Measurements from ENCODE around the gene ZFP36L2. TPM values are rescaled to one million over a fixed set of nuclear protein-coding genes. Genes with fewer than 3 reads are reported as not detected.

Gene ZFP36L2
- polyA plus RNA-seq, 3 donors = 90.2 to 103 (median 96.0) TPM

DNA sequence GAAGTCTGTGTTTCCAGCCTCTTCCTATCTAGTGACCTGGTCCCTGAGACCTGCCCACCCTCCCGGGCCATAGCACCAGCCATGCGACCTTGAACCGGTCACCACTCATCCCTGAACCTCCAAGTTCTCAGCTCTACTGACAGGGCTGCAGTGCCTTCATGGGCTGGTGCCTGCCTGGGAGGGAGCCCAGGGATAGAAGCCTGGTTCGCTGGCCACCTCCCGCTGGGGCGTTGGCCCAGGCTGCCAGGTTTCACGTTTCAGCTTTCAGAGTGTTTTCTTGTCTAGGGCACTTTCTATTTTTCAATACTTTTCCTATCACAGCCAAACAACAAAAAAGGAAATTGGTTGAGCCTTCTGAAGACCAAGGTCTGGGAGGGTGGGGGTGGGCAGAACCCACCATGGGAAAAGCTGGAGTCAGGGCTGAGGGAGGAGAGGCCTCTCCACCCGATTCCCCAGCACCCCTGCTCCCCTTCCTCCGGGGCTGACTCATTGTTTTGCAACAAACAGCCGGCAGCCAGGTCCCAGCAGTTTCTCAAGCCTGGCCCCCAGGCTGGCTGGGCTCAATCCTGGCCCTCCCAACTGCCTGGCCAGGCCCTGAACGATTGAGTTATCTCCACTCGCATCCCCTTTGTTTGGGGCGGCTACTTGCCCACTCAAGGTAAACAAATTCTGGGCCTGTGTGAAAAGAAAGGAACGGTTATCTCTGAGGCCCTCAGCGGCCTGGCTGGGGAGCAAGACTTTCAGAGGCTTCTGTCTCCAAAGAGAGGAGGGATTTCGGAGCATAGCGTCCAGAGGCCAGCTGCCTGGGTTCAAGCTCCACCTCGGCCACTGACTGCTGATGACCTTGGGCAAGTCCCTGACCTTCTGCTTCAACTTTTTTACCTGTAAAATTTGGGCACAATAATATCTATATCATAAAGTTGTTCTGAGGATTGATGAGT is 47.5 kb downstream of the ZFP36L2 start:
- peak in 1 of 11 donors; percentile 61 for DNase-seq (ENCODE audit: extremely low read depth in 1 of 11, low read depth in 9 of 11, low spot score in 4 of 11)

DNA sequence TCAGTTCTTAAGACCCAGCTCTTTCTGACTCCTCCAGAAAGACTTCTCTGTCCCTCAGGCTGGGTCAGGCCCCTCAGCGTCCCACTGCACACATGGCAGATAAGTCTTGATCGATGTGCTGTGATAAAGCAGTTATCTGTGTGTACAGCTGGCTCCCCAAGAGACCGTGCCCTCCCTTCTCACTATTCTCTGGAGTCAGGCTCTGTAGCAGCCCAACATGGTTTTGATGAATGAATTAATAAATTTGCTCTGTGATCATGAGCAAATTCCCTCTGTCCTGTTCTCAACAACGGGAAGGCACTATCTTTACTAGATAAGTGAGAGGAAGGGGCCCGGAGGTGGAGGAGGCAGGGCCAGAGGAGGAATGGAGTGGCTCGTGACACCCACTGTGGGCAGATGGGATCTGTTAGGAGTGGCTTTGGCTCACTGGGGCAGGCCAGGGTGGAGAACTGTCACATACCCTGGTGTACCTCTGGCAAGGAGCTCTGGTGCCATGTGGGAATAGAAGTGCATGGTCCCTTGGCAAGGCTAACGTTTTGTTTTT is 48.3 kb downstream of the ZFP36L2 start:
- no peak for DNase-seq (ENCODE audit: extremely low read depth in 1 of 11, low read depth in 9 of 11, low spot score in 4 of 11)

DNA sequence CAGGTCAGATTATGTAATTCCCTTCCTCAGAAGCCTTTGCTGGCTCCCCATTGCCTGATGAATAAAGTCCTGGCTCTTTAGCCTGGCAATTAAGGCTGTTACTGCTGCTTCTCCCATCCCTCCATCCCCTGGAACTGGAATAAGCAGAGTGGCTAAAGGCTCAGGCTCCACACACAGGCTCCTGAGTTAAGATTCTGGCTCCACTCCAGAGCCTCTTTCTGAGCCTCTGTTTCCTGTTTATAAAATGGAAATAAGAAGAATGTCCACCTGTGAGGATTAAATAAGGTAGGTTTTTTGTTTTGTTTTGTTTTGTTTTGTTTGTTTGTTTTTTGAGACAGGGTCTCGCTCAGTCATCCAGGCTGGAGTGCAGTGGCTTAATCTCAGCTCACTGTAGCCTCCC is 50.0 kb downstream of the ZFP36L2 start:
- DNase-seq (ENCODE audit: extremely low read depth in 1 of 11, low read depth in 9 of 11, low spot score in 4 of 11) = no peak

DNA sequence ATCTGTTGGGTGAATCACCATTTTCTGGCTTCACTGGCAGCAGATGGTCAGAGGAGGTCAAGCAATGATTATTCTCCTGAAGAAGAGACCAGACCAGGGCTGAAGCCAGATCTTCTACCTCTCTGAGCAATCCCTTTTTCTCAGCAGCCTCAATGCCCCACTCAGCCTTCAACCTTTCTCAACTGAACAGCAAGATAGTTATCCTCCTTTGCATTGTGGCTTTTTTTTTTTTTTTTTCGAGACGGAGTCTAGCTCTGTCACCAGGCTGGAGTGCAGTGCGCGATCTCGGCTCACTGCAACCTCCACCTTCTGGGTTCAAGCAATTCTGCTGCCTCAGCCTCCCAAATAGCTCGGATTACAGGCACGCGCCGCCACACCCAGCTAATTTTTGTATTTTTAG is 50.5 kb downstream of the ZFP36L2 start:
- no peak for DNase-seq (ENCODE audit: extremely low read depth in 1 of 11, low read depth in 9 of 11, low spot score in 4 of 11)

DNA sequence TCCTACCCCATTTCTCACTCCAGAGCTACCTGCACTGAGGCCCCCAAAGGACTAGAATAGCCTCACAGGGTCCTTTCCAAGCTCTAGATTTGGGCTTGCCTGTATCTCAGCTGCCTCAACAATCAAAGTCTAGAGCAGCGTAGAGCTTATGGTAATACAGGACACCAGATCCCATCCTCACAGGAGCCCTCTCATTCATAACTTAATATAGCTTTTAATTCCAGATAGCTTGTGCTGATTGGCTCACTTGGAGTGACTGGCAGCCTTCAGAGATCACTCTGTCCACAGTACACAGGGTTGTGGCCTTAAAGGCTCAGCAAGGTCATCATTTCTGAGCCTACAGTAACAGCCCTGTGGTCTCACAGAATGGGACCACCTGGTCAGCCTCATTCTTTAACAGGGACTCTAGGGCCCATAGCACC is 51.4 kb downstream of the ZFP36L2 start:
- no peak for DNase-seq (ENCODE audit: extremely low read depth in 1 of 11, low read depth in 9 of 11, low spot score in 4 of 11)

GRCh38 chr2:43174368-43174916 is 52.0 kb downstream of the ZFP36L2 start:
- no peak for DNase-seq (ENCODE audit: extremely low read depth in 1 of 11, low read depth in 9 of 11, low spot score in 4 of 11)

Data from renal cortex interstitium (tissue), 11 donors.